HK-2 (cell line): ENCODE data around the gene UBXN10.

Experiments used
- DNase-seq: peaks from one replicate; pipeline ENCODE4 v3.0.0-alpha.2; 2018; ENCODE audit not compliant: unreplicated experiment

UBXN10 gene

DNA sequence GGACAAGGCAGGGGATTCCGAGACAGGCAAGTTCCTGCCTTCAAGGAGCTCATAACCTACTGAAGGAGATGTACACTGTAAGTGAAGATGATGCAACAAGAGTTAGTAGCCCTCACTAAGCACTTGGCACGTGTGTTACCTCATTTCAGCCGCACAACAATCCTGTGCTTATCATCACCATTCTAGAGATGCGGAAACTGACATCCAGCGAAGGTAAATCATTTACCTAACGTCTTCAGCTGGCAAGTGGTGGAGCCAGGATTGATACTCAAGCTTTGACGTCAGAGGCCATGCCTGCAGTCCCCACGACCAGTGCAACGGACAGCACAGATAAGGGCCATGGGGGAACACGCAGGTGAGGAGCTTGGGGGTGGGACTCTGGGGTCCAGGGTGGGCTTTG, 2.9 kb upstream of the UBXN10 start:
- DNase-seq, result no peak

DNA sequence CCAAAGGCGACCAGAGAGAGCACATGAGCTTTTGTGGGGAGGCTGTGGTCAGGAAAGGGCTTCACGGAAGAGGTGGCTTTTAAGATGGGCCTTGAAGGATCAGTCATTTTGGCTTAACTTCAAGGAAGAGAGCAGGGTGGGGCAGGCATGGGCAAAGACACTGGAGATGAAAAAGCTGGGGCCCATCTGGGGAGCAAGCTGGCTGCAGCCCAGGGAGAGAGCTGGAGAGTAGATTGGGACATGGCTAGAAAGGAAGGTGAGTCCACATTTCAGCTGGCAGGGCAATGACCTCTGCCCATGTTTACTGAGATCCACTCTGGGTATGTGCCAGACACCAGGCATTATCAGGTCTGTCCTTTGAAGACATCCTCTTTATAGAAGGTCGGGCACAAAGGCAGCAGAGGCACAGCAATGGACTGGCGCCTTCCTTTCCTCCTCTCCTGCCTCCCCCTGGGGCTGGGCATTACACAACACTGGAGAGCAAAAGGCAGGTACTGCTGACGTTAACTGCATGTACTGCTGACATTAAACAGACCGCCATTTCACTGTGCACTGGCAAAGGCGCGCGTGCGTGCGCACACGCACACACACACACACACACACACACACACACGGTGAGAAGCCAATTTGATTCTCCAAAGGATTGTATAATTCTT, 2.2 kb upstream of the UBXN10 start:
- no peak for DNase-seq

DNA sequence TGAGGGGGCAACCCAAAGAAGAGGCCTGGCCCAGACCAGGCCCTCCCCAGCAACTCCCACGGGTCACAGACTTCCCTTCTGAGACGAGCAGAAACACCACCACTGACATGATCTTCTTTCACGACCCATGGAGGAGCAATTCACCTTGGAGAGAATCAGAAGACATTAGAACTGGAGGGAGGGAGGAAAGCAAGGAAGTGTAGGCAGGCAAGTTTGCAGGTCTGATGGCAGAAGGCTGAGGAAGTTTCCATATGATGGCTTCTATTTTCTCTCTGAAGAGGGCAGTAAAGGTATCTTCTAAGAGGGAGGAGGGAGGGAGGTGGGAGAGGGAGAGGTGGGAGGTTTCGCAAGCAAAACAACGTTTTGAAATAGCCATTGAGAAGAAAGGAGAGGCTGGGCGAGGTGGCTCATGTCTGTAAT, 1.4 kb upstream of the UBXN10 start:
- DNase-seq, result no peak

DNA sequence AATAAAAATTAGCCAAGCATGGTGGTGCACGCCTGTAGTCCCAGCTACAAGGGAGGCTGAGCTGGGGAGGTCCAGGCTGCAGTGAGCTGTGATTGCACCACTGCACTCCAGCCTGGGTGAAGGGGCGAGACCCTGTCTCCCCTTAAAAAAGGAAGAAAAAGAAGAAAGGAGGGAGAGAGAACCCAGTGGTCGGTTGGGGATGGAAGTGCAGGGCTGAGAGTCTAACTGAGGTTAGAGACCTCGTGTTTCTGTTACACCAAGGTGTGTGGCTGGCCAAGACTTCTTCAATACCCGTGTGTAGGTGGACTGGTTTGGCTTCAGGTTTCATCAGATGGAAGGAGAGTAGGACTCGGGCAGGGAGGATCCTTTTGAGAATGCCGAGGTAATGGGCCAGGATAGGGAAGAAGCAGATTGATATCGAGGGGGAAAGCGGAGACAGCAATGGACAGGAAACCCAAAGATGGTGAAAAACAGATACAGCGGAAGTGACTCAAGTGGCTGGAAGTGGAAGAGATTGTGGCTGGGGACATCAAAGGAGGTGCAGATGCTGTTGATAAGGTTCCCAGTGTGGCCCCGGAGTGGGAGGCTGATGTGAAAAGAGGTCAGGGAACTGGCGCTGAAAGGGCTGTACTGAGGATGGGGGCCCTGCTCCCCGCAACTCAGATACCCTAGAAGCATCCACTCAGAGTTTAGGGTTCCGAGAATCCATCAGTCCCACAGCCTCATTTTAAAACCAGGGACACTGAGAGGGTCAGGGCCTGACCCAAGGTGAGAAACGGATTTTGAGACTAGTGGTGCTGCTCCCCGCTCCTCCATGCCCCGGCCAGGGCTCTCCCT, 681 bp upstream of the UBXN10 start:
- no peak for DNase-seq

DNA sequence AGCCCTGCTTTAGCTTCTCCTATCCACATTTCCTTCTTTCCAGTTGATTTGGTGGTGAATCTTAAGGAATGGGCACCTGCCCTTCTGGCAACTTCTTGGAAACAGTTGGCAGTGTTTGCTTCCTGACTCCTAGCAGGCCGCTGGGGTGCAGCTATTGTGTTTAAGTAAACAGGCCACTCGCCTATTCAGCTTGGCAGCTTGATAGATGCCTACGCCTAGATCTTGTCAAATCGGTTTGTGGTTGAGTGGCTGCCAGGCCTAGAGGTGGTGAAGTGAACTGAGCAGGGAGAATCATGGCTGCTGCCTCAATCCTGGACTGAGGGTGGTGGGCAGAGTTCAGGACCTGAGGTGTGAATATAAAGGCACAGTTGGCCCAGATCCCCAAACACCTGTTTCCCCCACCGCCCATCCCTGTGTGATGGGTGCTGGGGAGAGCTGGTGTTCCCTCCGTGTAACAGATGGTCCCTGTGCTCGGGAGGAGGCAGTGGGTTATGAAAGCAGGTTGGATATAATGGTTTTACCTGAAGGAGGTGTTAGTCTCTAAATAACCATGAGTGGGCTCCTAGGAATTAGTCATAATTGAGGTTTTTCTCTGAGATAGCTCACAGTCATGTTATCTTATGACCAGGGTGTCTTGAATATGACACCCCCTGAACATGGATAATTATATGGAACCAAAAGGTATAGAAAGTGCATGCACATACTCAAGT, 1.4 kb downstream of the UBXN10 start:
- no peak for DNase-seq

DNA sequence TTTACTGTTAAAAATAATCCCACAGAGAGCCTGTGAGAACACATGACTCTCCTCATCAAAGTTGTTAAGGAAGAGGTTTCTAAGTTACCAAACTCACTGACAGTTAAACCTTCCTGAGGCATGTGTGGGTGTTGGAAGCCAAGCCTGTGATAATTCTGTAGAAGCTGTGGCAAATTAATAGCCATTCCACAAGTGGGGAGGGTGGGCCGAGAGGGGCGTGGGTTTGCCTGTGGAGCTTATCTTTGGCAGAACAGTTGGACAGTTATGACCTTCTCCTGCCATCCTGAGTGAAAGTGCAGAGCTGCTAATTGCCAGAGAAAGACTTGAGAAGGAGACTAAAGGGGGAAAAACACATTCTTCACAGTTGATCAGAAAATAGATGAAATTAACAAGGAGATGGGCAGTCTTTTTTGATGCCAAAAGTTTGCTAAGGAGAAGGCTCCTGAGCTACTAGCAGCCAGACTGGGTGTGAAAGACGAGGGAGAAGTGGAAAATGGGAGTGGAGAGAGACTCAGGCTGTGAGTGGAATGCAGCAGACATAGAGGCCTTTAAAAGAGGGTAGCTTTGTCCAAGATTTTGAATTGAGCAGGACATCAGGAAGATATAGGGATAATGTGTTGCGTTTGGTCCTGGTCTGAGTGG, 2.0 kb downstream of the UBXN10 start:
- DNase-seq, result no peak

DNA sequence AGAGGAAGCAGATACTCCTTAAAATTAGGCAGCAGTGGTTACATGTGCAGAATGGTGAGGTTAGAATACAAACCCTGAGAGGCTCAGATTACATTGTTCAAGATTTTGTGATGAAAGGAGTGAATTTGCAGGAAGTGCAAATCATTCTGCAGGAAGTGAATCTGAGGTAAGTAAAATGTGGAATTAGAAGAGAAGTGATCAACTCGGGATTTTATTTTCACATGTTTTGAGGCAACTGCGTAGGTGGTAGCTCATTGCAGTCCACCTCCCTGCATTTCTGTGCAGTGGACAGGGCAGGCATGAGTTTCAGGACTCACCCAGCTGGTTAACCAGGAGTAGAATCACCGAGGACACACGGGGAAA, 2.5 kb downstream of the UBXN10 start:
- DNase-seq, result no peak

DNA sequence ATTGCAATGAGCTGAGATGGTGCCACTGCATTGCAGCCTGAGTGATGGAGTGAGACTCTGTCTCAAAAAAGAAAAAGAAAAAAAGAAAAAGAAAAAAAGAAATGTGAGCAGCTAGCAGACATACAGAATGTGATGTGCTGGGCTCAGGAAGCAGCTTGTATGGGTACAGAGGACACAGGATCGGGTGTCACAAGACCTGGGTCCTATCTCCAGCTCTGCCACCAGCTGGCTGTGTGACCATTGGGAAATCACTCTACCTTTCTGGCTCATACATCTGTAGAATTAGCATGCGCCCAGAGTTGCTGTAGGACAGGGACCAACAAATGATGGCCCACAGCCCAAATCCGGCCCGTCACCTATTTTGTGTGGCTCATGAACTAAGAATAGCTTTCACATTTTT, 3.8 kb downstream of the UBXN10 start:
- DNase-seq, result no peak

DNA sequence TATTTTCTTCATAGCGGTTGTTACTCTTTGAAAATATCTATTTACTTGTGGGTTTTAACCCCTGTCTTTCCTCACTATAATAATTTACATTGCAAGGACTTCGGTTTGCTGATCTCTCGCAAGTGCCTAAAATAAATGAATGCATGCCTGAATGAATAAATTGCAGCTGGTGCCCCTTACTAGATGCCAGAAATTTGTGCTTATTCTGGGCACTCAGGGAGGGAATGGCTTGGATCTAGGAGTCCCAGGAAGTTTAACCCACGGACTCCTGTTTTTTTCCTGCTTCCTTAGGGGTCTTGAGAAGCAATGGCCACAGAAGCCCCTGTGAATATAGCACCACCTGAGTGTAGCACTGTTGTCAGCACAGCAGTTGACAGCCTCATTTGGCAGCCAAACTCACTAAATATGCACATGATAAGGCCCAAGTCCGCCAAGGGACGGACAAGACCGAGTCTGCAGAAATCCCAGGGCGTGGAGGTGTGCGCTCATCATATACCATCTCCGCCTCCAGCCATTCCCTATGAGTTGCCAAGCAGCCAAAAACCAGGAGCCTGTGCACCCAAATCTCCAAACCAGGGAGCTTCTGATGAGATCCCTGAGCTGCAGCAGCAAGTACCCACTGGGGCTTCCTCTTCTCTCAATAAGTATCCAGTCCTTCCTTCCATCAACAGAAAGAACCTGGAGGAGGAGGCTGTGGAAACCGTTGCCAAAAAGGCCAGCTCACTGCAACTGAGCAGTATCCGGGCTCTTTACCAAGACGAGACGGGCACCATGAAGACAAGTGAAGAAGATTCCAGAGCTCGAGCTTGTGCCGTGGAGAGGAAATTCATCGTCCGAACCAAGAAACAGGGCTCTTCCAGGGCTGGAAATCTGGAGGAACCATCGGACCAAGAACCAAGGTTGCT, 4.6 kb downstream of the UBXN10 start:
- no peak for DNase-seq

DNA sequence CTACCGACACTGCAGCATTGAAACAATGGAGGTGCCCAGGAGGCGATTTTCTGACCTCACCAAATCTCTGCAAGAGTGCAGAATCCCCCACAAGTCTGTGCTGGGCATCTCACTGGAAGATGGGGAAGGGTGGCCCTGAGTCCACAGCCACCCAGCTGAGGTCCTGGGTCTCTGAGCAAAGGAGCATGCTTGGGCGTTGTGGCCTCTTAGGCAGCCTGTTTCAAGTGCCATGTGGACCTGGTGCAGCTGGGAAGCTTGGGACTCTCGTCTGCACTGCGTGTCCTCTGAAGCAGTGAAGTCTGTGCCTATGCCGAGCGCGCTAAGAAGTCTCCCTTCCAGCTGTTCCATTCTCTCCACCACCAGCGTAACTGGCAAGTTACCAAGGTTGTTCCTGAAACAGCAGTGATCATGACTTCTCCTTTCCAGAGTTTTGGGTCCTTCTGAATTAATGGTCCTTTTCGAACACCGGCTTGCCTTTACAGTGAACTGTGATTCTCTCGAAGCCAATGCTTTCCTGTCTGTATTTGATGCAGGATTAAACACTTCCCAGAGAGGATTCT, 5.5 kb downstream of the UBXN10 start:
- DNase-seq, result no peak

DNA sequence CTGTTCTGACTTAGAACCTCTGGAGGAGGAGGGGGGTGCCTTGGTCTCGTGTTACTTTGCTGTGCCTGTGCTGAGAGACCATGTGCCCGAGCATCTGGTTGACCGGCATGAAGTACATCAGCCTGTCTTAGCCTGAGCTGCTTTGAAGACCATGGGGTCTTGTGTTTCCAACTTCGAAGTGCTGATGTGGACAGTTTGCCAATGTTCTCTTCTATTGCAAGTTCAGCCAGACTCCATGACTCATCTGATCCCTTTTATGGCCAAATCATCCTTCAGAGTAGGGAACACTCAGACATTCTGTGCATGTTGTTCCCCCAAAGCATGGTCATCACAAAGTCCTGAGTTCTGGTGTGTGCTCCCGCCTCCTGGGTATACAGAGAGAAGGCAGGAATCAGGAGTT, 6.5 kb downstream of the UBXN10 start:
- no peak for DNase-seq

DNA sequence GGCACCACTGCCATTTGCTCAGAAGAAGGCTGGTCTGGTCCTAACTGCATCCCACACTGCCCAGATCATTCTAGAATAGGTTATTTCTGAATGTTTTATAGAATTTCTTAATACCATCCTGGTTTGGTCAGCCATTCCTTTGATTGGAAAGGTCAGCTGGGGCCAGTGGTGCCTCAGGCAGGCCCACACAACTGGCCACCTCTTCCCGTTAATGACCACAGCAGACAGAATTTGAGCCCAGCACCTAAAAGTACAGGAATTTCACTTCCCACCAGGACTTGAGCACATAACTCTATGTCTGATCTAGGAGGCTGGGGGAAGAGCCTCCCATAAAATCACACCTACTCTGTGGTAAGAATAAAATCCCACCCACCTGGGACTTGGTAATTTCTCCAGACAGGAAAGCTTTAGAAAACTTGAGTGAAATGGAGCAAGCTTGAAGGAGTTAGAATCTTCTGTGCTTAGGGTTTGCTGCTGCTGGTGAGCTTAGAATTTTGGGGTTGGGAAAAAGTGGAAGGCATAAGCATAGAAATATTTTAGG, 7.0 kb downstream of the UBXN10 start:
- DNase-seq, result no peak

DNA sequence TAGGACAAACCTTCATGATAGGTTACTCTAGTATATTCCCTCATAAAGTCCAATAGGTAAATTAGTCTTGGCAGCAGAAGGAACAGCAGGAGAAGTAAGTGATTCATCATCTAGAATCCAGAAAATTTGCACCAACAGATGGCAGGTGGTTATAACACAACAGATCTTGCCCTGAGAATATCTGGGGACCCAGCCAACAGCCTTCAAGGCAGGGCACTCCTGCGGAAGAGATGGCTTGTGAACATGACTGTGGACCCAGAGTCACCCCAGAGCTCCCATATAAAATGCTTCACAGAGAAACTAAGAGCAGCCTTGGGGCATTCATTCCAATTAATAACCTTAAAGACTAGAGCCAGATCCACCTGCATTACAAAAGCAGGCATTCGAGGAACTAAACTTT, 8.3 kb downstream of the UBXN10 start:
- DNase-seq, result no peak

DNA sequence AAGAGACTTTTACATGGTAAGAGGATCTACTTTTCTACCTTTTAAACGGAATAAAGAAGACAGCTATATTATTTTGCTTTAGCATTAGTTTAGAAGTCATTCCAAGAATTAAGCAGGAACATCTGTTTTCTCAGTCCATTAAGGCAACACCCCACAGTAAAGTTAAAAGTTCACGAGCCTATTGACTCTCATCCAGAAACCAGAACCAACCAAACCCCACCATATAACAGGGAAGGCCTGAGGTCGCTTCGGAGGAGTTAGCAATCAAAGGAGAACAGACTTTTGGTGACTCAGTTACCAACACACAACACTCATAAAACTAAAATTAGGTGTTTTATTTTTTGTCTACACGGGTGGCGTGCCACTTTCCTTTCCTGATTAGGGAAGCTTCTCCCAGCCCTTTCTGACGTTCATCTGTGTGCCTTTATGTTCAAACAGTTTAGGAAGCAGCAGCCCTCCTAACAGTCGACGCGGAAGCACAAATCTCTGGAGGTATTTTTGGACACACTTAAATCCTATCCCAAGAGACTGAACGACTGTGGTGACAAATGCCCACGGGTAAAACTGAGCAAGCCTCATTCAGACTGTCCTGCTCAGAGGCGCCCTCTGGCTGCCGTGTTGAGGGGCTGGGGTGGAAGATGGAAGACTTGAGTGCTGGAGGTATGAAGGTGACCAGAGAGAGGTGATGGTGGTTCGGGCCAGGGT, 9.0 kb downstream of the UBXN10 start:
- DNase-seq, result peak; percentile 49

DNA sequence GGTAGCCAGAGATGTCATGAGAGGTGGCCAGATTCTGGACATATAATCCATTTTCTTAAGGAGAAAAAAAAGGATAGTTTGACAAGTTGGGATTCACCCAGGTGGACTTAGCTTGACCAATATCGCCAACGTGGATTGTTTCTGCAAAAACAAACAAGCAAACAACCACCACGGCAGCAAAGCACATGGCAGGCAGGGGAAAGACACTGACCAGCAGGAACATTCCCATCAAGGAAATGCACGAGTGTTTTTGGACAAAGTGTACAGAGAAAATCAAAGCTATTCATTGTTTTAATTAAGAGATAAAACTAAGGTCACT, 9.5 kb downstream of the UBXN10 start:
- no peak for DNase-seq

DNA sequence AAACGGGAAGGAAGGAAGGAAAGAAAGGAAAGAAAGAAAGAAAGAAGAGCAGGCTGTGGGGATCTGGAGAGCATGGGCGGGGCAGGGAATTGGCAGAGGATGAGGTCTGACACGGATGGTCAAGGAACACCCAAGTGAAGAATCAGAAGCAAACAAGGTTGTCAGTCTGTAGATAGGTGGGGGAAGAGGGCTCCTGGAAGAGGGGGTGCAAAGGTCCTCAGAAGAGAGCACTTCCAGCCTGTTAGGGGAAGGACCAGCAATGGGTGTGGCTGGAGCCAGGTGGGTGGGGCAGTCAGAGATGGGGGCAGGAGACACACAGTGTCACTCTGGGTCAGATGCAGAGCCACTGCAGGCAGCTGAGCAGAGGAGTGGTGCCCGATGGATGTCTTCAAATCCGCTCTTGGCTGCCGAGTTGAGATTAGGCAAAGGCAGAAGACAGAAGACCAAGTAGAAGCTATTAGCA, 11.5 kb downstream of the UBXN10 start:
- DNase-seq, result no peak

DNA sequence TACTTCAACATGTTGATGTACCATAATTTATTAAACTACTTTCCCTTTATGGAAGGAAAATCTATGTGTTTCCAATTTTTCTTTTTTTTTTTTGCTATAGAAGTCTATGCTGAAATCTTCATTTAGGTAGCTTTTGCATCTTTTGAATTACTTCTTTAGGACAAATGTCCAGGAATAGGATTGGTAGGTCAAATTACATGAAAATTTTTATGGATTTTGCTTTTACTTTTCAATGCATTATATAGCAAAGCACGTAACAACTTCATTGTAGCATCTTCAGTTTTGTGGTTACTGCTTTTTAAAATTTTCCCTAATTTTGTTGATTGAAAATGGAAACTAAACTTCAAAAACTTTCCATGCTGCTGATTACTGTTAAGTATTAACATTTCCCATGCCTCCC, 12.4 kb downstream of the UBXN10 start:
- DNase-seq, result no peak

DNA sequence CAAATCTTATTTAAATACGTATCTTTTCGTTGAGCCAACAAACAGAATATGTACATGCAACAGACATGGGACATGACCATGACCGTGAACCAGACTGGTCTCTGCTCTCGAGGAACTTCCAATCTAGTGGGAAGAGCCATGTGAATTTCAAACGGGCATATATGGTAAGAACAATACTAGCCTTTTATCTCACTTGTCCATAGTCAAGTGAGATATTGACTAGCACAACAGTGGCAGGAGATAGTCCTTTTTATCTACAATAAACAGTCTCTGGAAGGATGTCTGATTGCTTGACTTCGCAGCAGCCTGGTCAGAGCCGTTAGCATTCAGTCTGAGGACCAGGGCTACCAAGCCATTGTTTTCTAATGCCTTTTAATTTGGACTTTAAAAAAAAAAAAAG, 13.0 kb downstream of the UBXN10 start:
- DNase-seq, result no peak

DNA sequence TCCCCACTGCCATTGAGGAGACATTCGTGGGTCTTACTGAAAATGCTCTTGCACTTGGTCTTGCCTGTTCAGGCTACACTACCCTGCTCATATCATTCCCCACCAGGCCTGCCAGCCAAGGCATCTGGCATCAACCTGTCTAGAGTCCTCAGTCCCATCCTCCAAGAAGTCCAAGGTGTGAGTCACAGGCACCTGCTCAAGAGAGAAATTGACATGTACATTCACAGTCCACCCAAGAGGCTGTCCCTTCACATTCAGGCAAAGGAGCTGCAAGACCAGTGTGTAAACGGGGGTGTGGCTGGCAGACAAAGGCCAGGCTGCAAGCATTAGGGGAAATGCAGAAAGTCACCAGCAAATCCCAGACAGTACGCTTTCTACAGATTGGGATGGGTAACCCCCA, 13.5 kb downstream of the UBXN10 start:
- DNase-seq, result no peak

DNA sequence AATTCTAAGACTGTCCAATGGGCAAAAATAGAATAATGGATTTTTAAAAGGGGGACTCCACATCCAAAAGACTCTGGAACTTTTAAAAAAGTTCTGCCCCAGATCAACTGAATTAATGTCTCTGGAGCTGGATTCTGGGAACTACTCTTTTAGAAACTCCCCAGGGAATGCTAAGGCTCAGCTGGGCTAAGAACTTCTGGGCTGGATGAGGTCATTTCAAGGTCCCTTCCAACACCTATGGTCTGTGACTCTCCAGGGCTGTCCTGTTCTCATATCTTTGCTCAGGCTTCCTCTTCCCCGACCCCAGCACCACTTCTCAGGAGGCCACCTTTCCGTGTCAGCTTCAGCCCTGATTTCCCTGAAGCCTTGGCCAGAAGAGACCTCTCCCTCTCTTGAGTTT, 13.9 kb downstream of the UBXN10 start:
- no peak for DNase-seq
